ENCODE results near the gene DAAM1.

- TF ChIP-seq CTCF (IDR thresholded peaks at IDR 0.05) = no peak
- TF ChIP-seq POLR2A (IDR thresholded peaks at IDR 0.05) = no peak
- TF ChIP-seq POLR2AphosphoS5 (IDR thresholded peaks at IDR 0.05; ENCODE audit: insufficient read depth in 1 of 2, low read depth in 1 of 2) = no peak
These were observed 80.4 kb downstream of the DAAM1 start for GRCh38 chr14:59268858-59269257.
